H9 (cell line): ENCODE measurements around the gene BLVRB. TPM values are rescaled to one million over a fixed set of nuclear protein-coding genes. Genes with fewer than 3 reads are reported as not detected.

Experiments
- DNase-seq: peaks from one replicate; pipeline ENCODE4 v3.0.0-alpha.2; 2017
- H2AFZ ChIP-seq: one replicate; pipeline ENCODE4 v1.6.1; 2013; ENCODE audit warnings: mild to moderate bottlenecking, low read length, control low read depth, moderate library complexity
- H2AK5ac ChIP-seq: 2 replicates; pipeline ENCODE4 v1.6.1; 2013; ENCODE audit warnings: low read length, control low read depth, mixed read lengths; ENCODE audit not compliant: insufficient read length
- H2BK120ac ChIP-seq: one replicate; pipeline ENCODE4 v1.6.1; 2013; ENCODE audit warnings: low read depth, mild to moderate bottlenecking, low read length, control low read depth, inconsistent platforms; ENCODE audit not compliant: poor library complexity, severe bottlenecking
- H2BK12ac ChIP-seq: 2 replicates; pipeline ENCODE4 v1.6.1; 2013; ENCODE audit warnings: low read length, control low read depth, mixed read lengths, low read depth; ENCODE audit not compliant: insufficient read length
- H2BK15ac ChIP-seq: 2 replicates; pipeline ENCODE4 v1.6.1; 2013; ENCODE audit warnings: low read depth, low read length, control low read depth
- H2BK20ac ChIP-seq: one replicate; pipeline ENCODE4 v1.6.1; 2013; ENCODE audit warnings: low read depth, mild to moderate bottlenecking, low read length, control low read depth, inconsistent platforms; ENCODE audit not compliant: poor library complexity, severe bottlenecking
- H2BK5ac ChIP-seq: 2 replicates; pipeline ENCODE4 v1.6.1; 2013; ENCODE audit warnings: low read length, control low read depth, mixed read lengths; ENCODE audit not compliant: insufficient read length
- H3K14ac ChIP-seq: 2 replicates; pipeline ENCODE4 v1.6.1; 2013; ENCODE audit warnings: low read length, control low read depth; ENCODE audit not compliant: insufficient read depth
- H3K18ac ChIP-seq: 2 replicates; pipeline ENCODE4 v1.6.1; 2013; ENCODE audit warnings: low read depth, mild to moderate bottlenecking, mixed read lengths, low read length, control low read depth; ENCODE audit not compliant: insufficient read length
- H3K23ac ChIP-seq: 2 replicates; pipeline ENCODE4 v1.6.1; 2013; ENCODE audit warnings: low read length, control low read depth, mixed read lengths, low read depth; ENCODE audit not compliant: insufficient read length
- H3K23me2 ChIP-seq: 2 replicates; pipeline ENCODE4 v1.6.1; 2013; ENCODE audit warnings: low read depth, mild to moderate bottlenecking, mixed read lengths, low read length, control low read depth; ENCODE audit not compliant: insufficient read length, poor library complexity, severe bottlenecking
- H3K27ac ChIP-seq: 2 replicates; pipeline ENCODE4 v1.5.1; 2013; ENCODE audit warnings: low read length, control low read depth, mixed read lengths, low read depth; ENCODE audit not compliant: insufficient read length
- H3K27me3 ChIP-seq: 2 replicates; pipeline ENCODE4 v1.6.1; 2013; ENCODE audit warnings: low read length, control low read depth, inconsistent platforms; ENCODE audit not compliant: insufficient read depth
- H3K4ac ChIP-seq: 2 replicates; pipeline ENCODE4 v1.6.1; 2013; ENCODE audit warnings: low read depth, mild to moderate bottlenecking, control low read depth, inconsistent platforms, low read length, moderate library complexity
- H3K4me1 ChIP-seq: 2 replicates; pipeline ENCODE4 v1.6.1; 2013; ENCODE audit warnings: low read length, control low read depth, inconsistent platforms; ENCODE audit not compliant: insufficient read depth
- H3K4me2 ChIP-seq: 2 replicates; pipeline ENCODE4 v1.6.1; 2013; ENCODE audit warnings: low read length, control low read depth, mixed read lengths; ENCODE audit not compliant: insufficient read length, insufficient read depth
- H3K56ac ChIP-seq: 2 replicates; pipeline ENCODE4 v1.6.1; 2013; ENCODE audit warnings: low read depth, mild to moderate bottlenecking, mixed read lengths, low read length, control low read depth; ENCODE audit not compliant: insufficient read length
- H3K79me1 ChIP-seq: 2 replicates; pipeline ENCODE4 v1.6.1; 2013; ENCODE audit warnings: low read depth, mild to moderate bottlenecking, moderate library complexity, low read length, control low read depth, inconsistent platforms; ENCODE audit not compliant: insufficient read depth, poor library complexity, severe bottlenecking
- H3K79me2 ChIP-seq: 2 replicates; pipeline ENCODE4 v1.6.1; 2013; ENCODE audit warnings: low read length, control low read depth, inconsistent platforms; ENCODE audit not compliant: insufficient read depth
- H3K9ac ChIP-seq: 2 replicates; pipeline ENCODE4 v1.6.1; 2013; ENCODE audit warnings: low read length, control low read depth, mixed read lengths; ENCODE audit not compliant: insufficient read length; ENCODE audit errors: extremely low read depth
- H3K9me3 ChIP-seq: one replicate; pipeline ENCODE4 v1.6.1; 2013; ENCODE audit warnings: low read depth, low read length, inconsistent platforms; ENCODE audit not compliant: control insufficient read depth
- H3T11ph ChIP-seq: one replicate; pipeline ENCODE4 v1.6.1; 2013; ENCODE audit warnings: mild to moderate bottlenecking, low read length, control low read depth, inconsistent platforms
- H4K20me1 ChIP-seq: one replicate; pipeline ENCODE4 v1.6.1; 2013; ENCODE audit not compliant: control insufficient read depth, insufficient read length, insufficient read depth
- H4K5ac ChIP-seq: 2 replicates; pipeline ENCODE4 v1.6.1; 2013; ENCODE audit warnings: low read depth, mild to moderate bottlenecking, mixed read lengths, low read length, control low read depth; ENCODE audit not compliant: insufficient read length
- H4K8ac ChIP-seq: replicated peaks from 2 replicates; pipeline ENCODE4 v1.6.1; 2013; ENCODE audit warnings: low read length, control low read depth, mixed read lengths, low read depth; ENCODE audit not compliant: insufficient read length
- H4K91ac ChIP-seq: 2 replicates; pipeline ENCODE4 v1.6.1; 2013; ENCODE audit warnings: low read depth, mild to moderate bottlenecking, moderate library complexity, mixed read lengths, low read length, control low read depth; ENCODE audit not compliant: insufficient read length
- H3K27ac Mint-ChIP-seq, 3 experiments: 2 replicates in 2 of 3; 3 replicates in 1 of 3; pipeline ENCODE4 v1.8.0; 2020 to 2021; ENCODE audit warnings: mixed read lengths in 3 of 3, mild to moderate bottlenecking in 1 of 3, moderate library complexity in 1 of 3
- H3K27me3 Mint-ChIP-seq: 2 replicates; pipeline ENCODE4 v1.8.0; 2021; ENCODE audit warnings: low read depth, mild to moderate bottlenecking, moderate library complexity, mixed read lengths
- H3K36me3 Mint-ChIP-seq, 3 experiments: 2 replicates in 2 of 3; 3 replicates in 1 of 3; pipeline ENCODE4 v1.8.0; 2020 to 2021; ENCODE audit warnings: low read depth in 3 of 3, mixed read lengths in 3 of 3; ENCODE audit not compliant: insufficient read depth in 1 of 3
- H3K4me1 Mint-ChIP-seq, 2 experiments: 2 replicates each; pipeline ENCODE4 v1.8.0; 2020; ENCODE audit warnings: mixed read lengths in 2 of 2
- H3K4me3 Mint-ChIP-seq, 2 experiments: 2 replicates in 1 of 2; 3 replicates in 1 of 2; pipeline ENCODE4 v1.8.0; 2020 to 2021; ENCODE audit warnings: mild to moderate bottlenecking in 2 of 2, mixed read lengths in 2 of 2, moderate library complexity in 1 of 2
- H3K9me3 Mint-ChIP-seq, 2 experiments: 2 replicates in 1 of 2; 3 replicates in 1 of 2; pipeline ENCODE4 v1.8.0; 2020; ENCODE audit warnings: mild to moderate bottlenecking in 2 of 2, mixed read lengths in 2 of 2, moderate library complexity in 1 of 2
- WGBS: extraction: QIAGEN DNeasy Blood & Tissue Kit; methylation state at CpG from one replicate; pipeline ENCODE4 v1.1.7; 2013; ENCODE audit warnings: missing lambda C conversion rate, low lambda C conversion rate, mixed read lengths; ENCODE audit not compliant: insufficient read length; ENCODE audit errors: extremely low coverage; 5-methylcytosine and 5-hydroxymethylcytosine counted together
- total RNA-seq: library from RNA; stranded (reverse); gene quantifications from 2 replicates; pipeline ENCODE4 v1.2.1, GENCODE V29; 2021
- TF ChIP-seq, protein P1 (sequence below): fragments of 200-600 bp; sonication (generic); conservative IDR thresholded peaks from 3 replicates; pipeline ENCODE4 v1.8.0; 2021; ENCODE audit warnings: antibody characterized with exemption, mild to moderate bottlenecking

Gene BLVRB
- total RNA-seq, 1 experiment from 2014 or later, result 27.9 TPM

DNA sequence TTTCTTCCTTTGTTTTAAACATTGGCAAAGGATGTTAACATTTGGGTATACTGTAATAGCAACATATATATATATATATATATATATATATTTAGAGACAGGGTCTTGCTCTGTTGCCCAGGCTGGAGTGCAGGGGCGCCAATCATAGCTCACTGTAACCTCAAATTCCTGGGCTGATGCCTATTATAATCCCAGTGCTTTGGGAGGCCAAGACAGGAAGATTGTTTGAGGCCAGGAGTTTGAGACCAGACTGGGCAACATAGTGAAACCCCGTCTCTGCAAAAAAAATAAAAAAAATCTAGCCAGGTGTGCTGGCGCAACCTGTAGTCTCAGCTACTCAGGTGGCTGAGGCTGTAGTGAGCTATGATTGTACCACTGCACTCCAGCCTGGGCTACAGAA is 5.4 kb downstream of the BLVRB start:
- no CpG with 5 or more reads among the region's 3 CpGs for WGBS
- Histone ChIP-seq H3K4me2 (no peak overlapping the region), H3K27me3 (no peaks in the 10 kb centered on the region), H3K4me1 (no peaks in the 10 kb centered on the region; the same call in 1 of the 2 replicates), H3K14ac (no peak overlapping the region), H4K8ac (no peak overlapping the region), H2BK120ac (no peak overlapping the region), H3K9me3 (no peaks in the 10 kb centered on the region), H4K91ac (no peak overlapping the region), H2BK12ac (no peak overlapping the region), H3K23me2 (no peaks in the 10 kb centered on the region), H3K56ac (no peak overlapping the region), H2BK5ac (no peak overlapping the region), H3K18ac (no peak overlapping the region), H2BK15ac (no peak overlapping the region), H4K5ac (no peak overlapping the region), H3K27ac (no peak overlapping the region), H3K23ac (no peak overlapping the region), H3K4ac (no peak overlapping the region), H4K20me1 (no peaks in the 10 kb centered on the region), H3K9ac (no peak overlapping the region), H2AFZ (no peak overlapping the region), H2AK5ac (no peak overlapping the region), H2BK20ac (no peak overlapping the region), H3T11ph (no peak overlapping the region), H3K79me1 (no peaks in the 10 kb centered on the region), H3K79me2 (no peaks in the 10 kb centered on the region)
- Mint-ChIP-seq H3K27ac (no peak overlapping the region), H3K27me3 (peaks cover 4% of the 10 kb centered on the region), H3K4me1 (peaks cover 5 to 9% of the 10 kb centered on the region in 2 experiments), H3K9me3 (no peaks in the 10 kb centered on the region; a peak in 1 of 5 replicates), H3K36me3 (no peaks in the 10 kb centered on the region; a peak in 2 of 7 replicates), H3K4me3 (no peak overlapping the region)
- DNase-seq, result no peak
- TF ChIP-seq, protein P1, sequence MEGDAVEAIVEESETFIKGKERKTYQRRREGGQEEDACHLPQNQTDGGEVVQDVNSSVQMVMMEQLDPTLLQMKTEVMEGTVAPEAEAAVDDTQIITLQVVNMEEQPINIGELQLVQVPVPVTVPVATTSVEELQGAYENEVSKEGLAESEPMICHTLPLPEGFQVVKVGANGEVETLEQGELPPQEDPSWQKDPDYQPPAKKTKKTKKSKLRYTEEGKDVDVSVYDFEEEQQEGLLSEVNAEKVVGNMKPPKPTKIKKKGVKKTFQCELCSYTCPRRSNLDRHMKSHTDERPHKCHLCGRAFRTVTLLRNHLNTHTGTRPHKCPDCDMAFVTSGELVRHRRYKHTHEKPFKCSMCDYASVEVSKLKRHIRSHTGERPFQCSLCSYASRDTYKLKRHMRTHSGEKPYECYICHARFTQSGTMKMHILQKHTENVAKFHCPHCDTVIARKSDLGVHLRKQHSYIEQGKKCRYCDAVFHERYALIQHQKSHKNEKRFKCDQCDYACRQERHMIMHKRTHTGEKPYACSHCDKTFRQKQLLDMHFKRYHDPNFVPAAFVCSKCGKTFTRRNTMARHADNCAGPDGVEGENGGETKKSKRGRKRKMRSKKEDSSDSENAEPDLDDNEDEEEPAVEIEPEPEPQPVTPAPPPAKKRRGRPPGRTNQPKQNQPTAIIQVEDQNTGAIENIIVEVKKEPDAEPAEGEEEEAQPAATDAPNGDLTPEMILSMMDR, result no peak
